Astrocyte of the spinal cord (primary cell): ENCODE data around the gene ABTB2.
A peak's percentile ranks its signal among the peaks of the same experiment; 100 is the strongest.

ENCODE experiments used
- DNase-seq: peaks from one replicate; pipeline ENCODE4 v3.0.0; 2011; ENCODE audit warnings: low read depth, low spot score
- H3K4me3 ChIP-seq: 2 replicates; pipeline ENCODE4 v1.5.1; 2011; ENCODE audit warnings: low read depth, mild to moderate bottlenecking, low read length, moderate library complexity
- in situ Hi-C: cut with HindIII; loops from 2 replicates; pipeline ENCODE4 v1.10.0; 2017; ENCODE audit warnings: low sequenced_read_pairs
- TF ChIP-seq, protein P1 (sequence below): IDR thresholded peaks from 2 replicates; pipeline ENCODE4 v1.5.1; 2012; ENCODE audit warnings: low read depth, mild to moderate bottlenecking, low read length, inconsistent platforms

Gene ABTB2

DNA sequence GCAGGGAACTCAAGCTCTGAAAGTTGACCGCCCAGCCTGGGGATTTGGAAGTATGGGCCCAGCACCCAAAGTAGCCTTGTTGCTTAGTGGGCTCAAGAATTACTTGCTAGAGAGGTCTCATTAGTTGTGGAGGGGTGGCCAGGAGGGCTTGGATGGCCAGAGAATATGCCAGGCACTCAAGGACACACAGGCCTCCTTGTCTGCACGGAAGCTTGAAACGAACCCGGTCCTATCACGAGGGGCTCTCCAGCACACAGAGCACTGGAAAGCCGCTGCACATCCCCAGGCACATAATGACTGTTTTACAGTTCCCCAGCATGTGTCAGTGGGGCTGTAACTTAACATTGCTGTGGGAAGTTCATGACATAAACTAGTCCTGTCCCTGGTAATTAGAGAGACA lies 196.4 kb downstream of the ABTB2 start:
- in situ Hi-C loops: no loop called here
- no peak for DNase-seq
- TF ChIP-seq, protein P1, sequence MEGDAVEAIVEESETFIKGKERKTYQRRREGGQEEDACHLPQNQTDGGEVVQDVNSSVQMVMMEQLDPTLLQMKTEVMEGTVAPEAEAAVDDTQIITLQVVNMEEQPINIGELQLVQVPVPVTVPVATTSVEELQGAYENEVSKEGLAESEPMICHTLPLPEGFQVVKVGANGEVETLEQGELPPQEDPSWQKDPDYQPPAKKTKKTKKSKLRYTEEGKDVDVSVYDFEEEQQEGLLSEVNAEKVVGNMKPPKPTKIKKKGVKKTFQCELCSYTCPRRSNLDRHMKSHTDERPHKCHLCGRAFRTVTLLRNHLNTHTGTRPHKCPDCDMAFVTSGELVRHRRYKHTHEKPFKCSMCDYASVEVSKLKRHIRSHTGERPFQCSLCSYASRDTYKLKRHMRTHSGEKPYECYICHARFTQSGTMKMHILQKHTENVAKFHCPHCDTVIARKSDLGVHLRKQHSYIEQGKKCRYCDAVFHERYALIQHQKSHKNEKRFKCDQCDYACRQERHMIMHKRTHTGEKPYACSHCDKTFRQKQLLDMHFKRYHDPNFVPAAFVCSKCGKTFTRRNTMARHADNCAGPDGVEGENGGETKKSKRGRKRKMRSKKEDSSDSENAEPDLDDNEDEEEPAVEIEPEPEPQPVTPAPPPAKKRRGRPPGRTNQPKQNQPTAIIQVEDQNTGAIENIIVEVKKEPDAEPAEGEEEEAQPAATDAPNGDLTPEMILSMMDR: no peak

DNA sequence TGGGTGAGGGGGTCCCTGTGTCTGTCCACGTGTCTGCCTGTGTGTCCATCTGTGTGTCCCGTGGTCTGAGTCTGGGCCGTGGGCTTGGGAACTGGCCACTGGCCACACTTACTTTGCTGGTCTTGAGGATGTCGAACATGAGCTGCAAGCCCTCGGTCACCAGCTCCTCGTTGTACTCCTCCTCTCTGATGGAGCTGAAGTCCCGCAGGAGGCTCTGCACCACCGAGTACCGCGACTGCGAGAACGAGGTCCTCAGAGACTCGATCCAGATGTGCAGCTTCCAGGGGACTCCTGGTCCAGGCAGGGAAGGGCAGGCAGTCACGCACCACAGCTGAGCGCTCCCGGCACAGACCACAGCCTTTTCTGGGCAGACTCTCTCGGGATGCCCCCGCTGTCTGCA lies 197.0 kb downstream of the ABTB2 start:
- TF ChIP-seq, protein P1: no peak
- in situ Hi-C loops: no loop called here
- no peak for DNase-seq

More for the DNA sequence above, 196.4 kb downstream of the ABTB2 start:
- H3K4me3 ChIP-seq: no peak overlapping the region

DNA sequence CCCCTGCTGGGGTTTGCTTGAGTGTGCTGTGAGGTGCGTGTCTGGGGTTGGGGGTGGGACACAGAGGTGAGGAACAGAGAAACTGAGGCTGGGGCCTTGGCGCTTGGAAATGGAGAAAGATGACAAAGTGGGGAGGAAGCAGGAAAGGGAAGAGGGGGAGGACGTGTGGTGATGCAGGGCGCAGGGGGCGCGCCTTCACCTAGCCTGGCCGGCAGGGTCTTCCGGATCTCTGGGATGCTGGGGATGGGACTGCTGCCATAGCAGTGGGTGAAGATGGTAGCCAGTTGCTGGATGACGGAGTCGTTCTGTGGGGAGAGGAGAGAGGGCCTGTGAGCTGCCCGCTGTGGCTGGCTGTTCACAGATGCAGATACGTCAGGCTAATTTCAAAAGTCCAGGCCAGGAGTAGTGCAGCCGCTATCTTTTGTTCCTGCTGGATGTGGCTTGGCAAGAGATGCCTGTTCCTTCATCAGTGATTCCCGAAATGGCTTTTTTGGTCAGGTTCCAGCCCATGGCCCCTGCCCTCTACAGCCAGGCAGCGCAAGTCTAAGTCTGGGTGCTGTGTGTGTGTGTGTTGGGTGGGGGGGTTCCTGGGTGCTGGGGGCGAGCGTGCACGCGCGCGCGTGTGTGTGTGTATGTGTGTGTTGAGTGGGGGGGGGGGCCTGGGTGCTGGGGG lies 197.6 kb downstream of the ABTB2 start:
- TF ChIP-seq, protein P1: no peak
- in situ Hi-C loops: no loop called here
- no peak overlapping the region for H3K4me3 ChIP-seq
- peak; percentile 68 for DNase-seq

More for the DNA sequence above, 197.0 kb downstream of the ABTB2 start:
- no peak overlapping the region for H3K4me3 ChIP-seq

DNA sequence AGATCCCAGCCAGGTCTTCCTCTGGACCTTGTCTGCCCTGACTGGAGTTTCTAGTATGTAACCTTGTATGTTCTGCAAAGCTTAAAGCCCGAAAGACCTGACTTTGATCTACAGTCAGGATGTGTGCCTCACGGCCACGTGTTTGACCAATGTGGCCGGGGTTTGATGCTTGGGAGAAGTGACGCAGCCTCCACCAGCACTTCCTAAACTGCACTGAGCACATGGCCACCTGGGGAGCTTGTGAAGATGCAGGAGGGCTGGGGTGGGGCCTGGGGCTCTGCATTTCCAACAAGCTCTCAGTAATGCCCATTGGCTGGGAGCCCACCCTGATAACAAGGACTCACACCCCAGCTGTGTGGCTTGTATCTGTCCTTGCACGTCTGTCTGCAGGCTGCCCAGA lies 199.1 kb downstream of the ABTB2 start:
- TF ChIP-seq, protein P1: no peak
- no peak overlapping the region for H3K4me3 ChIP-seq
- no peak for DNase-seq
- in situ Hi-C loops: no loop called here

DNA sequence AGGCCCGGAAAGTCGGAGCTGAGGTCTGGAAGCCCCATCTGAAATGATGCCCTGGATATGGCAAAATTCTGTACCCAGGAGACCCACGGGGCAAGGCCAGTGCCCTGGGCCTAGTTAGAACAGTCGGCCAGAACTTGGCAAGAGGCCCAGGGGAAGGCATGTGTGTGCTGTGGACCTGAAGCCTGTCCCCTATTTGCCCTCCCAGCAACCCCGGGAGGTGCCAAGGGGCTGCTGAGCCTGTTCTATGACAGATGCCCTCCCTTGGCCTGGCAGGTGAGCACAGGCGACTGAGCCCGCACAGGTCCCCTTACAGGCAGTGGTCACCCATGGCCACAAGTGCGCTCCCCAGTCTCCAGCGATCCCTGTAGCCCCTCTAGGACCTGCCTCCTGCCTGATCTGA lies 200.6 kb downstream of the ABTB2 start:
- TF ChIP-seq, protein P1: no peak
- no peak overlapping the region for H3K4me3 ChIP-seq
- no peak for DNase-seq
- in situ Hi-C loops: no loop called here

DNA sequence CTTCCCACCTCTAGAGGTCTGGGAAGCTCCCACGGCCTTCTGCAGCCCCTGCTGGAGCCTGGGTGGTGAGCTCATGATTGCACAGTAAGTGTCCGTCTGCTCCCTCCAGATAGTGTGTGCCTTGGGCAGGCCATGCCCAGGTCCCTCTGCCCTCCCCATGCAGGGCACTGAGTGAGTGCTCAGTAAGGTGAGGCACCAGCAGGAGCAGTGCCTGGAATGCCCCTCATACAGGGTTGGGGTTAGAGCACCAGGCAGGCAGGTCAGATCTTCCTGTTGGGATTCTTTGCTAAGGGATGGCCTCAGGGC lies 202.1 kb downstream of the ABTB2 start:
- DNase-seq: no peak
- TF ChIP-seq, protein P1: no peak
- H3K4me3 ChIP-seq: no peak overlapping the region
- in situ Hi-C loops: no loop called here
